GM19099 (cell line): ENCODE results near the gene ZNRF3.

ENCODE experiments used
- POLR2A ChIP-seq: IDR thresholded peaks from 3 replicates; pipeline ENCODE4 v1.6.1; 2011; ENCODE audit warnings: low read depth; ENCODE audit not compliant: insufficient read length; ENCODE audit errors: extremely low read depth

Gene ZNRF3

GRCh38 chr22:28973352-28973751 lies 90.0 kb downstream of the ZNRF3 start:
- TF ChIP-seq POLR2A: no peak

- TF ChIP-seq POLR2A: no peak
Observed at GRCh38 chr22:28977060-28977459, 93.7 kb downstream of the ZNRF3 start.

GRCh38 chr22:28977481-28977971 lies 94.2 kb downstream of the ZNRF3 start:
- TF ChIP-seq POLR2A: no peak

GRCh38 chr22:28978158-28978557 lies 94.8 kb downstream of the ZNRF3 start:
- TF ChIP-seq POLR2A: no peak

- TF ChIP-seq POLR2A: no peak
Observed at GRCh38 chr22:28978863-28979796, 95.8 kb downstream of the ZNRF3 start.

- TF ChIP-seq POLR2A: no peak
Observed at GRCh38 chr22:28980326-28980725, 97.0 kb downstream of the ZNRF3 start.

- TF ChIP-seq POLR2A: no peak
Observed at GRCh38 chr22:28981818-28982499, 98.6 kb downstream of the ZNRF3 start.

GRCh38 chr22:28983190-28983589 lies 99.8 kb downstream of the ZNRF3 start:
- TF ChIP-seq POLR2A: no peak

GRCh38 chr22:28983788-28984441 lies 100.5 kb downstream of the ZNRF3 start:
- no peak for TF ChIP-seq POLR2A

GRCh38 chr22:28984482-28985158 lies 101.2 kb downstream of the ZNRF3 start:
- no peak for TF ChIP-seq POLR2A

- TF ChIP-seq POLR2A: no peak
Observed at GRCh38 chr22:28985581-28986290, 102.4 kb downstream of the ZNRF3 start.

- TF ChIP-seq POLR2A: no peak
Observed at GRCh38 chr22:28986366-28986765, 103.0 kb downstream of the ZNRF3 start.

- TF ChIP-seq POLR2A: no peak
Observed at GRCh38 chr22:28988457-28988856, 105.1 kb downstream of the ZNRF3 start.

- no peak for TF ChIP-seq POLR2A
Observed at GRCh38 chr22:28989035-28989464, 105.7 kb downstream of the ZNRF3 start.
